Thoracic aorta (tissue), 2 donors: Measurements from ENCODE around the gene BRAP. TPM values are rescaled to one million over a fixed set of nuclear protein-coding genes. Genes with fewer than 3 reads are reported as not detected.

ENCODE experiments used
- ATAC-seq: fragments of 150-250 bp; one replicate; pipeline ENCODE4 v1.8.0; 2017; ENCODE audit warnings: low read depth; ENCODE audit not compliant: insufficient number of reproducible peaks, low FRiP score
- DNase-seq: peaks from one replicate; pipeline ENCODE4 v3.0.0-alpha.2; 2020; ENCODE audit warnings: low spot score
- H3K27ac ChIP-seq, 2 donors: fragments of 200-600 bp; sonication (generic); 1 replicate in 1 of 2; 2 replicates in 1 of 2; pipeline ENCODE4 v1.5.1; 2016; ENCODE audit warnings: mild to moderate bottlenecking in 2 of 2, moderate library complexity in 2 of 2
- H3K27me3 ChIP-seq: fragments of 200-600 bp; sonication (generic); replicated peaks from 2 replicates; pipeline ENCODE4 v1.6.0; 2016; ENCODE audit warnings: mild to moderate bottlenecking; ENCODE audit not compliant: insufficient read depth
- H3K36me3 ChIP-seq: fragments of 200-600 bp; sonication (generic); one replicate; pipeline ENCODE4 v1.5.1; 2016
- H3K4me1 ChIP-seq, 2 donors: fragments of 200-600 bp; sonication (generic); 1 replicate in 1 of 2; 2 replicates in 1 of 2; pipeline versions ENCODE4 v1.5.1 to v1.6.0; 2016; ENCODE audit warnings: low read depth in 2 of 2, mild to moderate bottlenecking in 1 of 2; ENCODE audit not compliant: control insufficient read depth in 1 of 2
- H3K4me3 ChIP-seq: fragments of 200-600 bp; sonication (generic); 2 replicates; pipeline ENCODE4 v1.5.1; 2016; ENCODE audit warnings: mild to moderate bottlenecking
- H3K9me3 ChIP-seq: fragments of 200-600 bp; sonication (generic); 2 replicates; pipeline ENCODE4 v1.5.1; 2016
- CTCF ChIP-seq: fragments of 200-600 bp; sonication (generic); IDR thresholded peaks from one replicate; pipeline ENCODE4 v1.5.1; 2019; ENCODE audit warnings: antibody characterized with exemption
- total RNA-seq, 2 donors: library from RNA; depleted of rRNA; stranded (reverse); fragments of >200 nt; gene quantifications; one replicate each; pipeline versions ENCODE4 v1.1.0 to v1.2.3, GENCODE V29; 2016

BRAP gene
- total RNA-seq, 2 donors from 2014 or later: 14.1 to 22.6 TPM

DNA sequence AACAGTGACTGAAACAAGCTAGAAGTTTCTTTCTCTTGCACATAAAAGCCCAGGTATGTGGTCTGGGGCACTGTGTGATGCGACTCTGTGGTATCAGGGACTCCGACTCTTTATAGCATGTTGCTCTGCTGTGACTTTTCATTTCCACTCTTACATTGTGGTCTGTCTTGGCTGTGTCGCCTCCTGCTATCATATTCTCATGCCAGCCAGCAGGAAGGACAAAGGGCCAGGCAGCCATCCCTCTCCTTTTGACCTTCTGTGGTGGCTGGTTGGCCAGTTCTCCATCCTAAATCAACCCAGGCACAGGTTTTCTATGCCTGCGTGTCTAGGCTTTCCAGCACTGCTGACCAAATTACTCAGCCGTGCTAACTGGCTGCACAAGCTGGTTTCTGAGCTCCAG, 8.1 kb upstream of the BRAP start:
- DNase-seq: no peak
- Histone ChIP-seq H3K27ac (no peak overlapping the region), H3K36me3 (peaks cover 26% of the 10 kb centered on the region), H3K9me3 (no peaks in the 10 kb centered on the region), H3K4me3 (no peak overlapping the region), H3K4me1 (no peaks in the 10 kb centered on the region), H3K27me3 (no peaks in the 10 kb centered on the region)
- no peak for TF ChIP-seq CTCF
- ATAC-seq: no peak

GRCh38 chr12:111692575-111693210, 6.9 kb upstream of the BRAP start:
- no peak for ATAC-seq
- Histone ChIP-seq H3K27ac (no peak overlapping the region), H3K36me3 (peaks cover 26% of the 10 kb centered on the region), H3K4me3 (no peak overlapping the region), H3K4me1 (no peaks in the 10 kb centered on the region), H3K27me3 (no peaks in the 10 kb centered on the region), H3K9me3 (no peaks in the 10 kb centered on the region)
- DNase-seq: no peak
- no peak for TF ChIP-seq CTCF

DNA sequence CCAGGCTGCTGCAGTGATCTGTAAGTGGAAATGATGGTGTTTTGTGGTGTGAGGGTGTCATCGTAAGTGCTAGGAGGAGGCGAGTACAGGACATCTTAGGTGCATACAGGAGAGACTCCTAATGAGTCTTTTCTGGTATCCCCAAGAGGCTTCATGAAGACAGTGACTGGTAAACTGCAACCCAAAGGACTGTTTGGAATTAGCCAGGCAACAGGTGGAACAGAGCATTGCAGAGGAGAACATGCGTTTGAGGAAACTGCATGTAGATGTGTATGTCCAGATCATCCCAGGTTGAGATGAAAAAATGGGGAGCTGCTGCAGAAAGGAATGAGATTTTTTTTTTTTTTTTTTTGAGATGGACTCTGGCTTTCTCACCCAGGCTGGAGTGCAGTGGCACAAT, 5.5 kb upstream of the BRAP start:
- no peak overlapping the region for H3K4me3 ChIP-seq
- DNase-seq (no peak), ATAC-seq (no peak)
- peaks cover 26% of the 10 kb centered on the region for H3K36me3 ChIP-seq
- TF ChIP-seq CTCF: no peak
- no peak overlapping the region for H3K27ac ChIP-seq
- H3K9me3 ChIP-seq: no peaks in the 10 kb centered on the region
- H3K27me3 ChIP-seq: no peaks in the 10 kb centered on the region
- peaks cover 6 to 11% of the 10 kb centered on the region in 2 donors for H3K4me1 ChIP-seq

DNA sequence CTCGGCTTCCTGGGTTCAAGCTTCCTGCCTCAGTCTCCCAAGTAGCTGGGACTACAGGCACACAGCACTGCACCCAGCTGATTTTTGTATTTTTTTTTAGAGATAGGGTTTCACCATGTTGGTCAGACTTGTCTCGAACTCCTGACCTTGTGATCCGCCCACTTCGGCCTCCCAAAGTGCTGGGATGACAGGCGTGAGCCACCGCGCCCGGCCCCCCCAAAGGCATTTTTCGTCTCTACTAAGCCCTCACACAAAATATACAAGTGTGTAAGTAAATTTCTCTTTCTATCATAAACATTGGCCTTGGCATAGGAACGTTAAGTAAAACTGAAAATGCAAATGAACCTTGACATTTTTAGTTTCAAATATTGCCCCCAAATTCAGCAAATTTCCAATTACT, 2.2 kb upstream of the BRAP start:
- no peak for DNase-seq
- no peak for TF ChIP-seq CTCF
- Histone ChIP-seq H3K27ac (no peak overlapping the region), H3K27me3 (no peaks in the 10 kb centered on the region), H3K9me3 (no peaks in the 10 kb centered on the region), H3K36me3 (peaks cover 5% of the 10 kb centered on the region), H3K4me1 (peaks cover 15 to 26% of the 10 kb centered on the region in 2 donors), H3K4me3 (no peak overlapping the region)
- no peak for ATAC-seq

- peaks cover 15 to 26% of the 10 kb centered on the region in 2 donors for H3K4me1 ChIP-seq
- H3K27me3 ChIP-seq: no peaks in the 10 kb centered on the region
- no peaks in the 10 kb centered on the region for H3K36me3 ChIP-seq
- H3K27ac ChIP-seq: no peak overlapping the region
- H3K9me3 ChIP-seq: no peaks in the 10 kb centered on the region
- TF ChIP-seq CTCF: no peak
- DNase-seq: no peak
- H3K4me3 ChIP-seq: no peak overlapping the region
- no peak for ATAC-seq
Measured at GRCh38 chr12:111687255-111687654, 1.5 kb upstream of the BRAP start.
